Liver (tissue), 9 donors: ENCODE measurements around the gene SLC29A3. TPM values are rescaled to one million over a fixed set of nuclear protein-coding genes. Genes with fewer than 3 reads are reported as not detected.
A peak's percentile ranks its signal among the peaks of the same experiment; 100 is the strongest.

Source experiments
- DNase-seq: peaks from one replicate; pipeline ENCODE4 v3.0.0-alpha.2; 2017; ENCODE audit warnings: low spot score
- H3K27ac ChIP-seq, 2 donors: one replicate each; pipeline ENCODE4 v1.7.0; 2013; ENCODE audit warnings: inconsistent platforms in 2 of 2, low read length in 2 of 2, control low read depth in 1 of 2, low read depth in 1 of 2, mild to moderate bottlenecking in 1 of 2
- H3K27me3 ChIP-seq, 4 donors: one replicate each; pipeline versions ENCODE4 v1.6.1 to v1.7.0; 2013; ENCODE audit warnings: low read length in 3 of 4, inconsistent platforms in 1 of 4, mild to moderate bottlenecking in 1 of 4, moderate library complexity in 1 of 4; ENCODE audit not compliant: control insufficient read depth in 4 of 4, insufficient read depth in 4 of 4
- H3K36me3 ChIP-seq, 4 donors: one replicate each; pipeline versions ENCODE4 v1.6.1 to v1.7.0; 2013; ENCODE audit warnings: low read length in 3 of 4, mild to moderate bottlenecking in 3 of 4, low read depth in 1 of 4, moderate library complexity in 1 of 4; ENCODE audit not compliant: control insufficient read depth in 4 of 4, insufficient read depth in 3 of 4
- H3K4me1 ChIP-seq, 4 donors: one replicate each; pipeline versions ENCODE4 v1.6.1 to v1.7.0; 2013; ENCODE audit warnings: low read length in 3 of 4, mild to moderate bottlenecking in 3 of 4, moderate library complexity in 1 of 4; ENCODE audit not compliant: control insufficient read depth in 4 of 4, insufficient read depth in 4 of 4
- H3K4me3 ChIP-seq, 3 donors: one replicate each; pipeline versions ENCODE4 v1.6.1 to v1.7.0; 2013; ENCODE audit warnings: low read length in 3 of 3, control low read depth in 1 of 3, low read depth in 1 of 3, mild to moderate bottlenecking in 1 of 3
- H3K9ac ChIP-seq, 2 donors: one replicate each; pipeline ENCODE4 v1.7.0; 2013; ENCODE audit warnings: low read length in 2 of 2, mild to moderate bottlenecking in 2 of 2, moderate library complexity in 2 of 2, control low read depth in 1 of 2, low read depth in 1 of 2
- H3K9me3 ChIP-seq, 4 donors: one replicate each; pipeline versions ENCODE4 v1.6.1 to v1.7.0; 2013; ENCODE audit warnings: low read length in 3 of 4; ENCODE audit not compliant: control insufficient read depth in 4 of 4
- CTCF ChIP-seq: fragments of 150-350 bp; IDR thresholded peaks from 2 replicates; pipeline ENCODE4 v1.5.1; 2017; ENCODE audit warnings: improper control_type of control experiment, low read depth, low read length; ENCODE audit not compliant: missing input control
- EGR1 ChIP-seq, 2 donors: IDR thresholded peaks; 2 replicates each; pipeline ENCODE4 v1.6.1; 2016 to 2018; ENCODE audit warnings: antibody characterized with exemption in 2 of 2, low read depth in 2 of 2
- FOXA1 ChIP-seq: IDR thresholded peaks from 2 replicates; pipeline ENCODE4 v1.6.1; 2016; ENCODE audit warnings: antibody characterized with exemption
- HNF4A ChIP-seq, 2 donors: conservative IDR thresholded peaks; 2 replicates each; pipeline ENCODE4 v1.6.1; 2016; ENCODE audit warnings: antibody characterized with exemption in 2 of 2, mild to moderate bottlenecking in 2 of 2
- HNF4G ChIP-seq: IDR thresholded peaks from 2 replicates; pipeline ENCODE4 v1.6.1; 2016; ENCODE audit warnings: antibody characterized with exemption
- JUND ChIP-seq, 2 donors: IDR thresholded peaks; 2 replicates each; pipeline ENCODE4 v1.6.1; 2016; ENCODE audit warnings: antibody characterized with exemption in 2 of 2
- RAD21 ChIP-seq, 2 donors: IDR thresholded peaks; 2 replicates each; pipeline ENCODE4 v1.6.1; 2016; ENCODE audit warnings: antibody characterized with exemption in 2 of 2, mild to moderate bottlenecking in 2 of 2
- REST ChIP-seq: IDR thresholded peaks from 2 replicates; pipeline ENCODE4 v1.6.1; 2016; ENCODE audit warnings: antibody characterized with exemption, mild to moderate bottlenecking
- YY1 ChIP-seq: IDR thresholded peaks from 2 replicates; pipeline ENCODE4 v1.6.1; 2016; ENCODE audit warnings: antibody characterized with exemption, mild to moderate bottlenecking
- ZBTB33 ChIP-seq: IDR thresholded peaks from 2 replicates; pipeline ENCODE4 v1.6.1; 2016; ENCODE audit warnings: antibody characterized with exemption
- WGBS: extraction: QIAGEN DNeasy Blood & Tissue Kit; methylation state at CpG from one replicate; pipeline ENCODE4 v1.1.7; 2013; 5-methylcytosine and 5-hydroxymethylcytosine counted together
- polyA plus RNA-seq, 2 donors: library from polyadenylated mRNA; stranded (reverse) in 1 of 2; unstranded in 1 of 2; fragments of 200-250 nt in 1 of 2; fragments of >200 nt in 1 of 2; fragmentation: Nextera tagmentation in 1 of 2; extraction: Ambion mirVana in 1 of 2; gene quantifications; one replicate each; pipeline versions ENCODE4 v1.2.1 to v1.2.3, GENCODE V29; 2013 to 2015
- total RNA-seq, 2 donors: library from RNA; depleted of rRNA; stranded (reverse); fragments of >200 nt; gene quantifications; one replicate each; pipeline ENCODE4 v1.2.3, GENCODE V29; 2014
- TF ChIP-seq, protein P1 (sequence below): IDR thresholded peaks from 2 replicates; pipeline ENCODE4 v1.6.1; 2016; ENCODE audit warnings: antibody characterized with exemption
- donor health status: healthy.
- donor health status: healthy.
- donor health status: healthy.
- donor health status: healthy.
- donor health status: healthy.

The SLC29A3 gene
- total and polyA plus RNA-seq, 4 donors = 3.1 to 11.9 (median 5.3) TPM

DNA sequence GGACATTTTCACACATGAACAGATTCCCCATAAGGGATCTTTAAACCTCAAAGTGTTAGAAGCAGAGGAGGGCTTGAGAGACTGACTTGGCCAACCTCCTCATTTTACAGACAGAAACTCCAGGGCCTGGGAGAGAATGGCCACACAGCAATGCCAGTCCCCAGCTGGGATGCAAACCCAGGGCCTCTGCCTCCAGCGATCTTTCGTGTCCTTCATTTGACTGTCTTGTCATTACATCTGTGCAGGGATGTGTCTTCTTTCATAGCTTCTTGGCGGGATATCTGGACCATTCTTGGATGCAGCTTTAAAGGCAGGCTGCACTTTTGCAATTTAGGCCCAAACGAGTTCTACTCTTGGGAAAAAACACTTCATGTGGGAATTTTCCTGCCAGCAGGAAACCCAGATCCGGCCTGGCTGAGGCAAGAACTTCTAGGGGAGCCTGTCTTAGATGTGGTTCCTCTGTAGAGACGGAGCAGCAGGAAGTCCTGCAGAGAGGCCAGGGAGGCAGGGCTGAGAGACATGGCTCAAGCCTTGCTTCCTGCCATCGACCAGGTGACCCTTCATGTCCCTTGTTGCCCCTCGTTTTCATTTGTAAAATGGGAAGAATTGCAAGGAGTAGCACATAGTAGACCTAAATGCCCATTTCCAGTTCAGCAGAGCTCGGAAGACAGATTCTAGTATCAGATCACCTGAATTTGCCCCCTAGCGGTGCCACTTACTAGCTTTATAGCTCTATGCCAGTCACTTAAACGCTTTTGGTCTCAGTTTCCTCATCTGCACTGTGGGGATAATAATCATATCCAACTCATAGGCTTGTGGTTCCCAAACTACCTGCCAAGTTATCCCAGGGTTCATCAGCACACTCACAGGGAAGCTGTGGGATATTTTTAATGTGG, 43.9 kb upstream of the SLC29A3 start:
- WGBS = 75% methylated on average over 11 of the region's 11 CpGs
- Histone ChIP-seq H3K4me1 (peaks cover 0 to 4% (median 0%) of the 10 kb centered on the region in 4 donors), H3K9me3 (no peaks in the 10 kb centered on the region), H3K27me3 (no peaks in the 10 kb centered on the region), H3K27ac (no peak overlapping the region), H3K4me3 (no peak overlapping the region), H3K36me3 (no peaks in the 10 kb centered on the region), H3K9ac (no peak overlapping the region)
- TF ChIP-seq RAD21 (IDR thresholded peaks at IDR 0.05) (peak in 1 of 2 donors; percentile 11), REST (no peak)
- no peak for DNase-seq

DNA sequence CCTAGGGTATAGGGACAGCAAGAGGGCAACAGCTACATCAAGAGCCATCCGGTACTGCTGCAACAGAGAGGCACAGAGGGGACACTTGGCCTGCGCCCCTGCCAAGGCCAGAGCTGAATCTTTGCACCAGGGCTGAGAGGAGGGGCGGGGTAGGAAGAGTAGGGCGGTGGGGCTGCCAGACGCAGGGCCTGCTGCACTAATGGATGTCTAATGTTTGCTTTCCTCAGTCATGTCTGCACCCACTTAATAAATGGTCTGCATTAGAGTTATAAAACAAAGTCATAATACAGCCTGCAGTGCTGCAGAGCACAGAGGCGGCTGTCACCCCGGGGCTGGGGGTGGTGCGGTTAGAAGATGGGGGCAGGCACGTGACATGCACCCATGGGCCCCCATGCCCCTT, 42.2 kb upstream of the SLC29A3 start:
- no peak for DNase-seq
- no peaks in the 10 kb centered on the region for H3K9me3 ChIP-seq
- H3K27ac ChIP-seq = no peak overlapping the region
- TF ChIP-seq, protein P1, sequence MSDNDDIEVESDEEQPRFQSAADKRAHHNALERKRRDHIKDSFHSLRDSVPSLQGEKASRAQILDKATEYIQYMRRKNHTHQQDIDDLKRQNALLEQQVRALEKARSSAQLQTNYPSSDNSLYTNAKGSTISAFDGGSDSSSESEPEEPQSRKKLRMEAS = no peak
- no peak for TF ChIP-seq HNF4G
- no peak for TF ChIP-seq FOXA1
- TF ChIP-seq EGR1 (IDR thresholded peaks at IDR 0.05; ENCODE audit: low read depth in 2 of 2) = no peak
- TF ChIP-seq ZBTB33 = no peak
- no peak for TF ChIP-seq CTCF
- TF ChIP-seq REST = no peak
- TF ChIP-seq JUND (IDR thresholded peaks at IDR 0.05) = no peak
- TF ChIP-seq YY1 = no peak
- TF ChIP-seq HNF4A (conservative IDR thresholded peaks at IDR 0.05) = no peak
- WGBS = 87% methylated on average over 9 of the region's 9 CpGs
- H3K27me3 ChIP-seq = no peaks in the 10 kb centered on the region
- H3K9ac ChIP-seq = no peak overlapping the region
- peaks cover 0 to 4% (median 0%) of the 10 kb centered on the region in 4 donors for H3K4me1 ChIP-seq
- H3K4me3 ChIP-seq = no peak overlapping the region
- H3K36me3 ChIP-seq = no peaks in the 10 kb centered on the region
